ENCODE data around the gene IFNA8. TPM values are rescaled to one million over a fixed set of nuclear protein-coding genes. Genes with fewer than 3 reads are reported as not detected.
"Not testable (repeated sequence)": the region's sequence is repeated elsewhere in the genome, so short reads cannot be mapped to it uniquely, and the experiment has no call there.

The IFNA8 gene
- total RNA-seq, 2 donors from 2014 or later, result not detected

GRCh38 chr9:21414220-21414940 lies 5.5 kb downstream of the IFNA8 start:
- ATAC-seq (no peak), DNase-seq (no peak)
- intact Hi-C loops (cut with DNase I), result no loop called here

- no peak for DNase-seq
- no peak for ATAC-seq
- intact Hi-C loops (cut with DNase I), result no loop called here
Observed at GRCh38 chr9:21415493-21416267, 6.8 kb downstream of the IFNA8 start.

- intact Hi-C loops (cut with DNase I), result no loop called here
- no peak for ATAC-seq
Observed at GRCh38 chr9:21428235-21428634, 19.3 kb downstream of the IFNA8 start.

GRCh38 chr9:21429191-21429590 lies 20.3 kb downstream of the IFNA8 start:
- DNase-seq, result no peak
- intact Hi-C loops (cut with DNase I), result no loop called here
- ATAC-seq, result no peak

More at GRCh38 chr9:21428235-21428634, 19.3 kb downstream of the IFNA8 start:
- DNase-seq, result no peak

- intact Hi-C loops (cut with DNase I), result no loop called here
- no peak for DNase-seq
- no peak for ATAC-seq
Observed at GRCh38 chr9:21432672-21433425, 23.9 kb downstream of the IFNA8 start.

GRCh38 chr9:21434202-21435014 lies 25.5 kb downstream of the IFNA8 start:
- DNase-seq (peak; percentile 23), ATAC-seq (no peak)
- intact Hi-C loops (cut with DNase I), result no loop called here

GRCh38 chr9:21435015-21435383 lies 26.1 kb downstream of the IFNA8 start:
- ATAC-seq; DNase-seq; intact Hi-C loops (cut with DNase I): not testable (repeated sequence)

- intact Hi-C loops (cut with DNase I), result no loop called here
- no peak for ATAC-seq
Observed at GRCh38 chr9:21440139-21440538, 31.2 kb downstream of the IFNA8 start, which contains the start of gene IFNA1. IFNA1 (plus strand) TSS chr9:21440439; CDS start chr9:21440508, 69 bp downstream.

GRCh38 chr9:21443849-21444625 lies 35.1 kb downstream of the IFNA8 start:
- intact Hi-C loops (cut with DNase I), result no loop called here
- no peak for DNase-seq
- no peak for ATAC-seq

More at GRCh38 chr9:21440139-21440538, 31.2 kb downstream of the IFNA8 start, which contains the start of gene IFNA1:
- no peak for DNase-seq

GRCh38 chr9:21449312-21449711 lies 40.4 kb downstream of the IFNA8 start:
- ATAC-seq; intact Hi-C loops (cut with DNase I); DNase-seq: not testable (repeated sequence)

GRCh38 chr9:21450733-21451394 lies 41.9 kb downstream of the IFNA8 start:
- intact Hi-C loops (cut with DNase I), result no loop called here
- ATAC-seq (no peak), DNase-seq (no peak)

GRCh38 chr9:21452681-21453080 lies 43.8 kb downstream of the IFNA8 start:
- no peak for DNase-seq
- no peak for ATAC-seq
- intact Hi-C loops (cut with DNase I), result no loop called here

- ATAC-seq (peak in 1 of 2 donors; percentile 74), DNase-seq (no peak)
- intact Hi-C loops (cut with DNase I), result no loop called here
Observed at GRCh38 chr9:21454149-21454548, 45.2 kb downstream of the IFNA8 start.

- ATAC-seq (peak in 1 of 2 donors; percentile 79), DNase-seq (no peak)
- intact Hi-C loops (cut with DNase I), result no loop called here
Observed at GRCh38 chr9:21455320-21455719, 46.4 kb downstream of the IFNA8 start.

Data from left cardiac atrium (tissue), 4 donors.